GM18517 (cell line): ENCODE results near the gene GRWD1.
A peak's percentile ranks its signal among the peaks of the same experiment; 100 is the strongest.
"Not testable (repeated sequence)": the region's sequence is repeated elsewhere in the genome, so short reads cannot be mapped to it uniquely, and the experiment has no call there.

Experiments
- ATAC-seq: cut with Tn5 transposase; IDR thresholded peaks from one replicate; pipeline ENCODE4 v1.9.1; 2021; ENCODE audit warnings: mild to moderate bottlenecking, moderate library complexity; ENCODE audit not compliant: unreplicated experiment

Gene GRWD1

DNA sequence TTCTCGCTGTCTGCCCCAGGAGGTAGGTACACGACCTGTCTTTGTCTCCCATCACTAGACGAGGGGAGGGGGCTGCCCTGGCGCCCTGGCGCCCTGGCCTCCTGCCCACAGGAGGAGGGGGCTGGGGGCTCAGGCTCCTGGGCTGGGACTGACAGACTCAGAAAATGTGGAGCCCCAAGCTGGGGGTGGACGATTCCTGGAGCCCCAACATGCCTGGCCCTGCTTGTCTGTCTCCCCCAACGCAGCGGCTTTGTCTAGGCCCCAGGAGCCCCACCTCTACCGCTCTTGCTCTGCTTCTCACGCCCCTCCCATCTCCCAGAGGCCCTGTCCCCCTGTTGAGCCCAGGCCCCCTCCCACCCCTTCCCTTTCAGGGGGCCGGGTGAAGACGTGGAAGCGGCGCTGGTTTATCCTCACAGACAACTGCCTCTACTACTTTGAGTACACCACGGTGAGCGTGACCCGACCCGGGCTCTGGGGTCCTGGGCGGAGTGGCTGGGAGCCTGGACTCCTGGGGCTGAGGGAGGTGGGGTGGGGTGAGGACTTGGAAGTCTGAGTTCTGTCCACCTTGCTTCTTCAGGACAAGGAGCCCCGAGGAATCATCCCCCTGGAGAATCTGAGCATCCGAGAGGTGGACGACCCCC, 32.0 kb downstream of the GRWD1 start:
- no peak for ATAC-seq

DNA sequence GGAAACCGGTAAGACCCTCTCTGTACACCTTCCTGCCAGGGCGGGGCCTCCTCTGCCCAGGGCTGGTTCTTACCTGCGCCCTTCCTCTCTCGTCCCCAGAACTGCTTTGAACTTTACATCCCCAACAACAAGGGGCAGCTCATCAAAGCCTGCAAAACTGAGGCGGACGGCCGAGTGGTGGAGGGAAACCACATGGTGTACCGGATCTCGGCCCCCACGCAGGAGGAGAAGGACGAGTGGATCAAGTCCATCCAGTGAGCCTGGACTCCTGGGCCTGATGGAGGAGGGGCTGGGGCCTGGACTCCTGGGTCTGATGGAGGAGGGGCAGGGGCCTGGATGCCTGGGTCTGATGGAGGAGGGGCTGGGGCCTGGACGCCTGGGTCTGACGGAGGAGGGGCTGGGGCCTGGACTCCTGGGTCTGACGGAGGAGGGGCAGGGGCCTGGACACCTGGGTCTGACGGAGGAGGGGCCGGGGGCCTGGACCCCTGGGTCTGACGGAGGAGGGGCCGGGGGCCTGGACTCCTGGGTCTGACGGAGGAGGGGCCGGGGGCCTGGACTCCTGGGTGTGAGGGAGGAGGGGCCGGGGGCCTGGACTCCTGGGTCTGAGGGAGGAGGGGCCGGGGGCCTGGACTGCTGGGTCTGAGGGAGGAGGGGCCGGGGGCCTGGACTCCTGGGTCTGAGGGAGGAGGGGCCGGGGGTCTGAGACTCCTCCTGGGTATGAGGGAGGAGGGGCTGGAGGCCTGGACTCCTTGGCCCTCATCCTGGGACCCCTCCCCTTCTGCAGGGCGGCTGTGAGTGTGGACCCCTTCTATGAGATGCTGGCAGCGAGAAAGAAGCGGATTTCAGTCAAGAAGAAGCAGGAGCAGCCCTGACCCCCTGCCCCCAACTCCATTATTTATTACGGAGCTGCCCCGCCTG, 32.8 kb downstream of the GRWD1 start:
- no peak for ATAC-seq

DNA sequence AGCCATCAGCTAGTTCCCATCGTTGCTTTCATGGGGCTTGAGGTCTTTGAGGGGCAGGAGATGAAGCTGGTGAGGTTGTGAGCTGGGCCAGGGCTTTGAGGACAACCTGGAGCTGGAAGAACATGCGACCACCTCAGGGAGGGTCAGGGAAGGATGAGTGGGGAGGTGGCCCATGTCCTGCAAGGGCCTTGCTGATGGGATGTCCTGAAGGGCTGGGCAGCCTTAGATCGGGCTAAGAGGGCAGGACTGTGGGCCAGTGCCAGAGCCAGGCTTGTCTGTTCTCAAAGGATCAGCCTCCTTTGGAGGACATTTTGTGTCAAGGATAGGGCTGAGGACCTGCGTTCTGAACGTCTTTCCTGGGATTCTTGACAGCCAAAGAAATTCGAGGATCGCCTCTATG, 33.9 kb downstream of the GRWD1 start:
- ATAC-seq = no peak

GRCh38 chr19:48480183-48480557, 34.4 kb downstream of the GRWD1 start:
- ATAC-seq = no peak

GRCh38 chr19:48480558-48481500, 35.0 kb downstream of the GRWD1 start:
- no peak for ATAC-seq

DNA sequence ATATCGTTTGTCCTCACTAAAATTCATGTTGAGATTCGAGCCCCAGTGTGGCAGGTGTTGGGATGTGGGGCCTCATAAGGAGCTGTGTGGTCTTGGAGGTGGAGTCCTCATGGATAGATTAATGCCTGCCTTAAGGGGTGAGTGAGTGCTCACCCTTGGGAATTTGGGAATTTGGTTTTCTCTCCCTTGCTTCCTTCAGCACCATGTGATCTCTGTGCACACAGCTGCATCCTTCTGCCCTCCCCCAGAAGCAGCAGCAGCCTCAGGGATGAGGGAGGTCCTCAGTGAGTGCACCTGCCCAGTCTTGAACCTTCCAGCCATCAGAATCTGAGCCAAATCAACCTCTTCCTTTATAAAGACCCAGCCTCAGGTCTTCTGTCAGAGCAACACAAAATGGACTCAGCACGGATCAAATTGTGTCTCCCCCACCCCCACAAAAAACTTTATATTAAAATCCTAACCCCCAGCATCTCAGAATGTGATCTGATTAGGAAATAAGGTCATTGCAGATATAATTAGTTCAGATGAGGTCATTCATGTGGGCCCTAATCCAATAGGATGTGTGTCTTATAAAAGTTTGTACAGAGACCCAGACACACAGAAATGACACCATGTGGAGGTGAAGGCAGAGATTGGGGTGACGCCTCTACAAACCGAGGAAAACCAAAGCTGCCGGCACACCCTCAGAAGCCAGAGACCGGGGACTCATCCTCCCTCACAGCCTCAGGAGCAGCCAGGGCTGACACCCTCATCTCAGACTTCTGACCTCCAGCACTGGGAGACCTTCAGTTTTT, 36.3 kb downstream of the GRWD1 start:
- ATAC-seq = no peak

GRCh38 chr19:48483301-48483700, 37.5 kb downstream of the GRWD1 start:
- no peak for ATAC-seq

DNA sequence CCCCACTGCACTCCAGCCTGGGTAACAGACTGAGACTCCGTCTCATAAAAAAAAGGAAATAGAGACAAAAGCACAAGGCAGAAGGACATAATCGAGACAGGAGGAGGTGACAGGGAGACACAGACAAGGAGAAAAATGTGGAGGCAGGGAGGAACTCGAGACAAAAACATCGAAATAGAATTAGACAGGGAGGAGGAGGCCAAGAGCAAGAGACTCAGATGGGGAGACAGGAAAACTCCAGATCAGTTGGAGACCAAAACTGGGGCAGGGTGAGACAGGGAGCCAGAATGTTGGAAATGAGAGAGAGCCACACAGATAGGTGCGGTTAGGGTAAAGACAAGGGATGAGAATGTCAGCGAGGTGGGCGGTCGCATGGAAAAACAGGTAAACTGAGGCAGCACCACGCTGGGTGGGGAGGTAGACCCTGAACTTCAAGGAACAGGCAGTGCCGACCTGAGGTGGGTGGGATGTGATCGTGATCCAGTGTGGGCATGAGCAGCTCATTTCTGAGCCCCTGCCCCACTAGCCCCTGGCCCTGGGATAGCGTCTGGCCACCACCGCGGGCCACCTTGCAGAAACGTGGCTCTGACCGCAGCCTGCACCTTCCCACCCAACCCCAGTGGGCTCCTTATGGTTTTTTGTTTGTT, 38.6 kb downstream of the GRWD1 start:
- ATAC-seq = no peak

DNA sequence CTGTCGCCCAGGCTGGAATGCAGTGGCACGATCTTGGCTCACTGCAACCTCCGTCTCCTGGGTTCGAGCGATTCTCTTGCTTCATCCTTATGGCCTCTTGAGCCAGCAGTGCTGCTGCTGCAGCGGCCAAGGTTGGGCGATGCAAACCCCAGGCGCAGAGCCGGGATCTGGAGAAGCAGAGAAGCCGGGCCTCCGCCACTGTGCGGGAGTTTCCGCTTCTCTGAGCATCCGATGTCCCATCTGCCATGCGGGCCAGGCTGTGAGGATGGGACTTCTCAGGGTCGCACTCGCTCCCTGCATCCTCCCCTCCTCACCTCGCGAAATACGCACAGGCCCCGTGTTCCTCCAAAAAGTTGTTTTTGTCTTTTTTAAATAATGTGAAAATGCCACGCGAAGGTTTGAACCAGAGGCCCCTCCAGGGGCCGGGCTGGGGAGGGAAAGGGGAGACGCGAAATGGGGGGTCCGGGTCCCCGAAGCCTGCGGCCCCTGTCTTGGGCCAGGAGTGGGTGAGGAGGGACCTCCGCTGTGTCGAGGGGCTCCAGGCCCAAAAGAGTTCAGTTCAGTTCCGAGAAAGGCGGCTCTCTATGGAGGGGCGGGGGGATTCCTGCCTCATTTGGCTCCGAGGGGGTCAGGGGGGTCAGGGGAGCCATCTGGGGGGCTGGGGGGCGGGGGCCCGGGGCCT, 39.3 kb downstream of the GRWD1 start:
- ATAC-seq = no peak

- ATAC-seq = not testable (repeated sequence)
Observed at GRCh38 chr19:48486706-48487105, 40.9 kb downstream of the GRWD1 start.

- ATAC-seq = no peak
Observed at GRCh38 chr19:48487544-48487943, 41.8 kb downstream of the GRWD1 start.

DNA sequence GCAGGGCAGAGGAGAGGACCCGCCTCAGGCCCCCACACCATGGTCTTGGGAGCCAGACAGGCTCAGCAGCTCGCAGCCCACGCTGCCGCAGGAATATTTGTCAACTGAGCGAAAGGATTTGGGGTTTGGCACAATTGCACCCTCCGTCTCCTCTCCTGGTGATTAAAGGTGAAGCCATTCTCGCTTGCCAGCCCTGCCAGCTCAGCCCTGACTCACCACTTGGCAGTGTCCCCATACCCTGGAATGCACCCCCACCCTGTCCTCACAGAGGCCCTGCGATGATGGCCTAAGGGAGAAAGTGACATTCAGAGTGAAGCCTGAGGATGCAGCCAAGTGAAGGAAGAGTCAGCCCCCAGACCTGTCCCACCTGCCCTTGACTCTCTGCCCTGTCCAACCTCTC, 42.2 kb downstream of the GRWD1 start:
- ATAC-seq = no peak

DNA sequence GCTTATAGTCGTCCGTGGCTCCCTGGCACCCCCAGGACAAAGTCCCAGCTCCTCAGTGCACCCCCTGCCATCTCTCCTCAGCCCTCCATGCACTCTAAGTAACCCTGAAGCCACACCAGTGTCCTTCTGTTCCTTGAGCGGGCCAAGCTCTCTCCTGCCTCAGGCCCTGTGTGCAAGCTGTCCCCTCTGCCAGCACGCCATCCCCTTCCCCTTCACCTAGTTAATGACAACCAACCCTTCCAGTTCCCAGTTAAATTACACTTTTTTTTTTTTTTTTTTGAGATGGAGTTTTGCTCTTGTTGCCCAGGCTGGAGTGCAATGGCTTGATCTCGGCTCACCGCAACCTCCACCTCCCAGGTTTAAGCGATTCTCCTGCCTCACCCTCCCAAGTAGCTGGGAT, 42.7 kb downstream of the GRWD1 start:
- not testable (repeated sequence) for ATAC-seq

DNA sequence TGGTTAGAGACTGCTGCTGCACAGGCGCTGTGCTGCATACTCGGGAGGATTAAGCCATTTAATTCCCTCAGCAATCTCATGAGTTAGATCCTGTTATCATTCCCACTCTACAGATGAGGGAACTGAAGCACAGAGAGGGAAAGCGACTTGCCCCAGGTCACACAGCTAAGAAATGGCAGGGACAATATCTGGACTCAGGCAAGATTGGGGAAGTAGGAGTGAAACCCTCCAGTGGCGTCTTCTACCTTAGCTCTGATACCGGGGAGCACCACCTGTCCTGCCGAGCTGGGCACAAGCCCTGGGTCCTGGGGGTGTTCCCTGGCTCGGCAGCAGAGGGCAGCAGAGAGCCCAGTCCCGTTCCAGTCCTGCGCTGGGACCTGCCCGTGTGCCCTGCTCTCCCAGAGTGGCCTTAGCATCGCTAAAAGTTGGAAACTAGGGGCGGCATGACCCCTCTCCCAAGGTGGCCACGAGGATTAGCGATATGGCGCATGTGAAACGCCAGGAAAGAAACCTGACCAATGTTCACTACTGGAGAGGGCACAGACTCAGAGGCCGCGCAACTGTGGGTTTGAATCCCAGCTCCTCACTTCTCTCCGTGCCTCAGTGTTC, 43.9 kb downstream of the GRWD1 start:
- no peak for ATAC-seq

GRCh38 chr19:48490981-48491792, 45.4 kb downstream of the GRWD1 start:
- no peak for ATAC-seq

- ATAC-seq = no peak
Observed at GRCh38 chr19:48491793-48492123, 46.0 kb downstream of the GRWD1 start.

DNA sequence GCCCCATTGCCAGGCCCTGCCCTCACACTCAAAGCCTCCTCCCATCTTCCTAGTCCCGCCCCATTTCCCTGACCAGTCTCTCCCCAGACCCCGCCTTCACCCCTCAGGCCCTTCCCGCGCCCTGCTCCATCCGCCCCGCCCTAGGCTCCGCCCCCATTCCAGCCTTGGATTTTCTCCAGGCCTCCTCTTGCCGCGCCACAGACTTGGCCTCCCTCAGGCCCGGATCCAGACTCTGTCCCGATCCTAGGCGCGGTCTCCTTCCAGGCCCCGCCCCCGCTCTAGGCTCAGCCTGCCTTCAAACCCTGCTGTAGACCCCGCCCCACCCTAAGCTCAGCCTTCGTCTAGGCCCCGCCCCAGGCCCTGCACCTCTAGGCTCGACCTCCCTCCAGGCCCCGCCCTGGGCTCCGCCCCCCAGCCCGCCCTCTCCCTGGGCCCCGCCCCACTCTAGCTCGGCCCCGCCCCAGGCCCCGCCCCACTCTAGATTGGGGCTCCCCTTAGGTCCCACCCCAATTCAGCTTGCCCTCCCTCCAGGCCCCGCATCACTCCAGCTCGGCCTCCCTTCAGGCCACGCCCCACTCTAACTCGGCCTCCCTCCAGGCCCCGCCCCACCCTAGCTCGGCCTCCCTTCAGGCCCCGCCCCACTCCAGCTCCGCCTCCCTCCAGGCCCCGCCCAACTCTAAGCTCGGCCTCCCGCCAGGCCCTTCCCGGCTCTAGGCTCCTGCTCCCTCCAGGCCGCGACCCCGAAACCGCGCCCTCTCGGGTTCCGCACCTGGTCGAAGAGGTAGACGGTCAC, 47.3 kb downstream of the GRWD1 start:
- ATAC-seq = peak; percentile 69
